ENCODE data around the gene FRAS1.

DNA sequence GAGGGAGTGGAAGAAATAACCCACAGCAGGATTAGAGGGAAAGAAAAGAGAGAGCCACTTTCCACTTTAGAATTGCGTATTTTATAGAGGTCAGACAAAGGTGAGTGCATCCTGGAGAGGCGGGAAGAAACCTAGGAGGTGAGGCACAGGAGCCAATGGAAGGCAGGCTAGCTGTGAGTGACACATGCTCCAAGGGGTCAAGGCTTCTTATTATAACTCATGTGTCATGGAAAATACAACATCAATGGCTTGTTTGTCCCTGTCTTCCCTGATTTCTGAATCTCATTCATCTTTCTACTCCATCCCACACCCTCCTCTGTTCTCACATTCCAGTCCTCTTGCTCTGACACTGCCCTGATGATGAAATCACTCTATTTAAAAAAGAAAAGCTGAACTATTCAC, 508.8 kb downstream of the FRAS1 start:
- TF ChIP-seq GATA2 (IDR thresholded peaks at IDR 0.05; ENCODE audit: low read depth, low read length): no peak
- no peak for TF ChIP-seq GATA3 (IDR thresholded peaks at IDR 0.05; ENCODE audit: low read depth, low read length)
